ENCODE measurements around the gene ZNF254.

- TF ChIP-seq CTCF (IDR thresholded peaks at IDR 0.05; ENCODE audit: insufficient read depth, low read length, poor library complexity, severe bottlenecking) (no peak), EZH2phosphoT487 (conservative IDR thresholded peaks at IDR 0.05; ENCODE audit: low read length) (no peak)
These were observed 8.3 kb upstream of the ZNF254 start for GRCh38 chr19:24078680-24079079.
